Measurements from ENCODE around the gene MFSD6. TPM values are rescaled to one million over a fixed set of nuclear protein-coding genes. Genes with fewer than 3 reads are reported as not detected.
"Not testable (repeated sequence)": the region's sequence is repeated elsewhere in the genome, so short reads cannot be mapped to it uniquely, and the experiment has no call there.

The MFSD6 gene
- total RNA-seq, 4 donors from 2014 or later: 3.6 to 30.3 (median 28.4) TPM

GRCh38 chr2:190425883-190426658 lies 17.9 kb downstream of the MFSD6 start:
- intact Hi-C loops (cut with DNase I; ENCODE audit: low total_unique reads): no loop called here
- H3K27me3 ChIP-seq: no peaks in the 10 kb centered on the region
- TF ChIP-seq CTCF (IDR thresholded peaks at IDR 0.05) (no peak), POLR2A (IDR thresholded peaks at IDR 0.05) (no peak)
- no peak for DNase-seq
- no peaks in the 10 kb centered on the region for H3K4me1 ChIP-seq
- no peak overlapping the region for H3K4me3 ChIP-seq
- H3K9me3 ChIP-seq: no peaks in the 10 kb centered on the region
- no peak overlapping the region for H3K27ac ChIP-seq
- no peaks in the 10 kb centered on the region for H3K36me3 ChIP-seq

- H3K4me3 ChIP-seq; intact Hi-C loops (cut with DNase I; ENCODE audit: low total_unique reads); H3K27me3 ChIP-seq; H3K27ac ChIP-seq; H3K4me1 ChIP-seq; H3K9me3 ChIP-seq; H3K36me3 ChIP-seq; DNase-seq: not testable (repeated sequence)
These were observed 22.7 kb downstream of the MFSD6 start for GRCh38 chr2:190430866-190431265.

GRCh38 chr2:190431907-190432306 lies 23.8 kb downstream of the MFSD6 start:
- Histone ChIP-seq H3K36me3 (no peaks in the 10 kb centered on the region), H3K4me3 (no peak overlapping the region), H3K27me3 (no peaks in the 10 kb centered on the region), H3K27ac (peak overlapping the region; percentile 3 to 37), H3K4me1 (no peaks in the 10 kb centered on the region), H3K9me3 (no peaks in the 10 kb centered on the region)
- DNase-seq: no peak
- intact Hi-C loops (cut with DNase I; ENCODE audit: low total_unique reads): no loop called here
- TF ChIP-seq CTCF (IDR thresholded peaks at IDR 0.05): no peak
- no peak for TF ChIP-seq POLR2A (IDR thresholded peaks at IDR 0.05)

- Histone ChIP-seq H3K4me3 (no peak overlapping the region), H3K36me3 (no peaks in the 10 kb centered on the region), H3K27ac (peak overlapping the region; percentile 3 to 37), H3K4me1 (no peaks in the 10 kb centered on the region), H3K9me3 (no peaks in the 10 kb centered on the region), H3K27me3 (no peaks in the 10 kb centered on the region)
- intact Hi-C loops (cut with DNase I; ENCODE audit: low total_unique reads): no loop called here
- no peak for DNase-seq
- TF ChIP-seq POLR2A (IDR thresholded peaks at IDR 0.05) (no peak), CTCF (IDR thresholded peaks at IDR 0.05) (no peak)
These were observed 24.5 kb downstream of the MFSD6 start for GRCh38 chr2:190432567-190433231.

GRCh38 chr2:190435031-190435670 lies 27.0 kb downstream of the MFSD6 start:
- no peaks in the 10 kb centered on the region for H3K9me3 ChIP-seq
- H3K36me3 ChIP-seq: no peaks in the 10 kb centered on the region
- TF ChIP-seq CTCF (IDR thresholded peaks at IDR 0.05) (no peak), POLR2A (IDR thresholded peaks at IDR 0.05) (no peak)
- no peak overlapping the region for H3K4me3 ChIP-seq
- no peak for DNase-seq
- intact Hi-C loops (cut with DNase I; ENCODE audit: low total_unique reads): no loop called here
- no peaks in the 10 kb centered on the region for H3K4me1 ChIP-seq
- H3K27me3 ChIP-seq: no peaks in the 10 kb centered on the region
- H3K27ac ChIP-seq: no peak overlapping the region
